ENCODE results near the gene ATAD3B. TPM values are rescaled to one million over a fixed set of nuclear protein-coding genes. Genes with fewer than 3 reads are reported as not detected.
"Not testable (repeated sequence)": the region's sequence is repeated elsewhere in the genome, so short reads cannot be mapped to it uniquely, and the experiment has no call there.

ATAD3B gene
- total RNA-seq, 1 donor from 2014 or later, result 63.0 TPM

DNA sequence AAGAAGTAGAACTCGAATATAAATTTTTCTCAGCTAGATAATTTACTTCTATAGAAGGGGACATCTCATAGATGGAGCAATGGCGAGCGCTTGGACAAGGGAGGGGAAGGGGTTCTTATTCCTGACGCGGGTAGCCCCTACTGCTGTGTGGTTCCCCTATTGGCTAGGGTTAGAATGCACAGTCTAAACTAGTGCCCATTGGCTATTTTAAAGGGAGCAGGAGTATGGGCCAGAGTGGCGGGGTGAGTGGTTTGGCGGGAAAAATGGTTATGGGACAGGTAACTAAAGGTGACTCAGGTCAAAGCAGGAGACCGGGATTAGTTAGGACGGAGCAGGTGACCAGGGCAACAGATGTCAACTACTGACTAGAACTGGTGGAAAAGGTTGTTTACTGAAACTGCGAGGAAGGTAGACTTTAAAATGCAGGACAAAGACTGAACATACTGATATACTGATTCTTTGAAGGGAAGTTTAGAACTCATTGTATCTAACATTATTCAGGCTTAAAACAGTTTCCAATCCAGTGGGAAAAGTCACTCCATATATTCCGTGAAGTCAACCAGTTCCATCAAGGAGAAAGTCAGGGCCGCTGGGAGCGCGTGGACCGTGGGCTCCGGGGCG is 39.5 kb downstream of the ATAD3B start:
- H3K4me2 ChIP-seq (ENCODE audit: low read length), result peak overlapping the region; percentile 99
- peaks cover 8% of the 10 kb centered on the region for H3K4me1 Mint-ChIP-seq (ENCODE audit: low read depth, unreplicated experiment)
- TF ChIP-seq EZH2 (IDR thresholded peaks at IDR 0.05; ENCODE audit: insufficient read depth, low read length), result no peak
- TF ChIP-seq, protein P1, sequence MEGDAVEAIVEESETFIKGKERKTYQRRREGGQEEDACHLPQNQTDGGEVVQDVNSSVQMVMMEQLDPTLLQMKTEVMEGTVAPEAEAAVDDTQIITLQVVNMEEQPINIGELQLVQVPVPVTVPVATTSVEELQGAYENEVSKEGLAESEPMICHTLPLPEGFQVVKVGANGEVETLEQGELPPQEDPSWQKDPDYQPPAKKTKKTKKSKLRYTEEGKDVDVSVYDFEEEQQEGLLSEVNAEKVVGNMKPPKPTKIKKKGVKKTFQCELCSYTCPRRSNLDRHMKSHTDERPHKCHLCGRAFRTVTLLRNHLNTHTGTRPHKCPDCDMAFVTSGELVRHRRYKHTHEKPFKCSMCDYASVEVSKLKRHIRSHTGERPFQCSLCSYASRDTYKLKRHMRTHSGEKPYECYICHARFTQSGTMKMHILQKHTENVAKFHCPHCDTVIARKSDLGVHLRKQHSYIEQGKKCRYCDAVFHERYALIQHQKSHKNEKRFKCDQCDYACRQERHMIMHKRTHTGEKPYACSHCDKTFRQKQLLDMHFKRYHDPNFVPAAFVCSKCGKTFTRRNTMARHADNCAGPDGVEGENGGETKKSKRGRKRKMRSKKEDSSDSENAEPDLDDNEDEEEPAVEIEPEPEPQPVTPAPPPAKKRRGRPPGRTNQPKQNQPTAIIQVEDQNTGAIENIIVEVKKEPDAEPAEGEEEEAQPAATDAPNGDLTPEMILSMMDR (IDR thresholded peaks at IDR 0.05; ENCODE audit: insufficient read depth, low read depth, low read length), result no peak
- no peaks in the 10 kb centered on the region for H3K27me3 ChIP-seq (ENCODE audit: insufficient read depth, low read length)
- DNase-seq (ENCODE audit: low read depth) (peak; percentile 9), FAIRE-seq (no peak)
- no peaks in the 10 kb centered on the region for H3K9me3 Mint-ChIP-seq (ENCODE audit: unreplicated experiment)
- peak overlapping the region; percentile 99 for H3K27ac ChIP-seq (ENCODE audit: low read depth, low read length)
- no peaks in the 10 kb centered on the region for H3K27me3 Mint-ChIP-seq (ENCODE audit: low read depth, unreplicated experiment)
- H3K9me3 ChIP-seq (ENCODE audit: insufficient read depth, low read depth, low read length), result no peaks in the 10 kb centered on the region
- peak overlapping the region; percentile 91 for H3K4me3 ChIP-seq (ENCODE audit: insufficient read depth, low read depth, low read length)
- H3K4me3 Mint-ChIP-seq (ENCODE audit: unreplicated experiment), result peak overlapping the region; percentile 96
- H3K4me1 ChIP-seq (ENCODE audit: insufficient read depth, low read length), result peaks cover 5% of the 10 kb centered on the region
- peaks cover 31% of the 10 kb centered on the region for H3K79me2 ChIP-seq (ENCODE audit: insufficient read depth, low read length)
- H3K36me3 Mint-ChIP-seq (ENCODE audit: low read depth, unreplicated experiment), result peaks cover 11% of the 10 kb centered on the region
- H3K9ac ChIP-seq (ENCODE audit: low read length), result peak overlapping the region; percentile 99
- no peaks in the 10 kb centered on the region for H3K36me3 ChIP-seq (ENCODE audit: insufficient read depth, low read length)
- H2AFZ ChIP-seq (ENCODE audit: low read depth, low read length), result peak overlapping the region; percentile 98
- H4K20me1 ChIP-seq (ENCODE audit: insufficient read depth, low read length), result peaks cover 10% of the 10 kb centered on the region
- H3K27ac Mint-ChIP-seq (ENCODE audit: unreplicated experiment), result peak overlapping the region; percentile 87

DNA sequence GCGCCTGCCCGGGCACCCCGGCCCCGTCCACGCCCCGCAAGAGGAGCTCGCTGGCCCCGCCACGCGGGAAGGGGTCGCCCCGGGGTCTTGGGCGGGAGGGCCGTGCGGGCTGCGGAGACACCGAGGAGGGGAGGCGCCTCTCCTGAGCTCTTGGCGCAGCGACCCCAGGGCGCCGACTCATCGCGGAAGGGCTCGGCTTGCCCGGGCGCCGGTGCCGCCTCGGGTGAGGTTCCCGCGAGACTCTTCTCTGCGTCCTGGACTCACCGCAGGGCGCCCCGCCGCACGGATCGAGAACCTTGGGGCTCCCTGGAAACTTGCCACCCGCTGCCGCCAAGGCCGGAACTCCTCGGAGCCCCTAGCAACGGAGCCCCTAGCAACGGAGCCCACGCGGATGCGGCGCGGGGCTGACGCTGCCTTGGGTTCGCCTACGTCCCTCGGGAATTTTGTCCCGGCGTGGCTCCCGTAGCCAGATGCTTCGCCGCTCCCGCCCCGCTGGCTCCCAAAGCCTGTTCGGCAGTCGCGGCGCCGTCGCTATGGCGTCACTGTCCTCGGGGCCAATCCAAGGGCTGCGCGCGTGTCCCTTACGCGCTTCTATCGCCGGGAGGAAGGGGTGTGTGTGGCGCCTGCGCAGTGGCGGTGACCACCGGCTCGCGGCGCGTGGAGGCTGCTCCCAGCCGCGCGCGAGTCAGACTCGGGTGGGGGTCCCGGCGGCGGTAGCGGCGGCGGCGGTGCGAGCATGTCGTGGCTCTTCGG is 40.1 kb downstream of the ATAD3B start, which contains the start of gene ATAD3A:
Gene ATAD3A (plus strand): TSS at position 630 of the 753 bp plus-strand sequence. CDS start 107 bp downstream, at position 737.
- peak within 1 kb of the TSS; percentile 91 for H3K4me3 ChIP-seq (ENCODE audit: insufficient read depth, low read depth, low read length)
- DNase-seq (ENCODE audit: low read depth) (peak; percentile 95), FAIRE-seq (no peak)
- peaks cover 31% of the 10 kb centered on the region for H3K79me2 ChIP-seq (ENCODE audit: insufficient read depth, low read length)
- H3K9ac ChIP-seq (ENCODE audit: low read length), result peak within 1 kb of the TSS; percentile 99
- H3K27me3 ChIP-seq (ENCODE audit: insufficient read depth, low read length), result no peaks in the 10 kb centered on the region
- peaks cover 10% of the 10 kb centered on the region for H4K20me1 ChIP-seq (ENCODE audit: insufficient read depth, low read length)
- peak within 1 kb of the TSS; percentile 99 for H3K4me2 ChIP-seq (ENCODE audit: low read length)
- H3K4me1 ChIP-seq (ENCODE audit: insufficient read depth, low read length), result peaks cover 5% of the 10 kb centered on the region
- Mint-ChIP-seq H3K27ac (ENCODE audit: unreplicated experiment) (peak within 1 kb of the TSS; percentile 87), H3K27me3 (ENCODE audit: low read depth, unreplicated experiment) (no peaks in the 10 kb centered on the region), H3K4me3 (ENCODE audit: unreplicated experiment) (peak within 1 kb of the TSS; percentile 96), H3K4me1 (ENCODE audit: low read depth, unreplicated experiment) (peaks cover 8% of the 10 kb centered on the region), H3K36me3 (ENCODE audit: low read depth, unreplicated experiment) (peaks cover 11% of the 10 kb centered on the region), H3K9me3 (ENCODE audit: unreplicated experiment) (no peaks in the 10 kb centered on the region)
- no peaks in the 10 kb centered on the region for H3K9me3 ChIP-seq (ENCODE audit: insufficient read depth, low read depth, low read length)
- TF ChIP-seq, protein P1 (IDR thresholded peaks at IDR 0.05; ENCODE audit: insufficient read depth, low read depth, low read length), result no peak
- no peak for TF ChIP-seq EZH2 (IDR thresholded peaks at IDR 0.05; ENCODE audit: insufficient read depth, low read length)
- H3K27ac ChIP-seq (ENCODE audit: low read depth, low read length), result peak within 1 kb of the TSS; percentile 99
- H3K36me3 ChIP-seq (ENCODE audit: insufficient read depth, low read length), result peaks cover 1% of the 10 kb centered on the region
- peak within 1 kb of the TSS; percentile 98 for H2AFZ ChIP-seq (ENCODE audit: low read depth, low read length)

GRCh38 chr1:1512425-1512824 is 40.9 kb downstream of the ATAD3B start:
- not testable (repeated sequence) for H3K4me1 Mint-ChIP-seq (ENCODE audit: low read depth, unreplicated experiment); H3K9me3 ChIP-seq (ENCODE audit: insufficient read depth, low read depth, low read length); H3K9me3 Mint-ChIP-seq (ENCODE audit: unreplicated experiment); DNase-seq (ENCODE audit: low read depth); H3K27me3 ChIP-seq (ENCODE audit: insufficient read depth, low read length); H3K27me3 Mint-ChIP-seq (ENCODE audit: low read depth, unreplicated experiment); H3K4me1 ChIP-seq (ENCODE audit: insufficient read depth, low read length); H3K36me3 ChIP-seq (ENCODE audit: insufficient read depth, low read length); FAIRE-seq; H2AFZ ChIP-seq (ENCODE audit: low read depth, low read length); H3K36me3 Mint-ChIP-seq (ENCODE audit: low read depth, unreplicated experiment); H4K20me1 ChIP-seq (ENCODE audit: insufficient read depth, low read length)
- Mint-ChIP-seq H3K4me3 (ENCODE audit: unreplicated experiment) (peak overlapping the region; percentile 87), H3K27ac (ENCODE audit: unreplicated experiment) (peak overlapping the region; percentile 58)
- Histone ChIP-seq H3K27ac (ENCODE audit: low read depth, low read length) (peak overlapping the region; percentile 50), H3K9ac (ENCODE audit: low read length) (peak overlapping the region; percentile 74), H3K79me2 (ENCODE audit: insufficient read depth, low read length) (peaks cover 31% of the 10 kb centered on the region), H3K4me2 (ENCODE audit: low read length) (peak overlapping the region; percentile 81), H3K4me3 (ENCODE audit: insufficient read depth, low read depth, low read length) (peak overlapping the region; percentile 91)

- not testable (repeated sequence) for H3K9me3 Mint-ChIP-seq (ENCODE audit: unreplicated experiment); H3K9me3 ChIP-seq (ENCODE audit: insufficient read depth, low read depth, low read length); H3K4me3 ChIP-seq (ENCODE audit: insufficient read depth, low read depth, low read length); H3K4me1 ChIP-seq (ENCODE audit: insufficient read depth, low read length); H3K27me3 ChIP-seq (ENCODE audit: insufficient read depth, low read length); H4K20me1 ChIP-seq (ENCODE audit: insufficient read depth, low read length); H3K36me3 Mint-ChIP-seq (ENCODE audit: low read depth, unreplicated experiment); DNase-seq (ENCODE audit: low read depth); H3K27ac ChIP-seq (ENCODE audit: low read depth, low read length); H2AFZ ChIP-seq (ENCODE audit: low read depth, low read length); FAIRE-seq; H3K9ac ChIP-seq (ENCODE audit: low read length); H3K36me3 ChIP-seq (ENCODE audit: insufficient read depth, low read length); H3K4me1 Mint-ChIP-seq (ENCODE audit: low read depth, unreplicated experiment); H3K27me3 Mint-ChIP-seq (ENCODE audit: low read depth, unreplicated experiment)
- Histone ChIP-seq H3K4me2 (ENCODE audit: low read length) (peak overlapping the region; percentile 66), H3K79me2 (ENCODE audit: insufficient read depth, low read length) (peaks cover 31% of the 10 kb centered on the region)
- Mint-ChIP-seq H3K4me3 (ENCODE audit: unreplicated experiment) (peak overlapping the region; percentile 84), H3K27ac (ENCODE audit: unreplicated experiment) (peak overlapping the region; percentile 38)
These were observed 42.1 kb downstream of the ATAD3B start for GRCh38 chr1:1513675-1514074.
